HFFc6 (cell line): ENCODE measurements around the gene UBQLN3. TPM values are rescaled to one million over a fixed set of nuclear protein-coding genes. Genes with fewer than 3 reads are reported as not detected.

Source experiments
- DNase-seq: peaks from one replicate; pipeline ENCODE4 v3.0.0-alpha.2; 2018
- H3K27ac Mint-ChIP-seq: 2 replicates; pipeline ENCODE4 v1.8.0; 2020; ENCODE audit warnings: mild to moderate bottlenecking, mixed read lengths
- H3K27me3 Mint-ChIP-seq: 2 replicates; pipeline ENCODE4 v1.8.0; 2021; ENCODE audit warnings: mild to moderate bottlenecking, moderate library complexity, mixed read lengths; ENCODE audit not compliant: insufficient read depth
- H3K36me3 Mint-ChIP-seq: 2 replicates; pipeline ENCODE4 v1.8.0; 2021; ENCODE audit warnings: low read depth, mixed read lengths
- H3K4me1 Mint-ChIP-seq: 2 replicates; pipeline ENCODE4 v1.8.0; 2020; ENCODE audit warnings: low read depth, mixed read lengths
- H3K4me3 Mint-ChIP-seq: 2 replicates; pipeline ENCODE4 v1.8.0; 2020; ENCODE audit warnings: mild to moderate bottlenecking, moderate library complexity, mixed read lengths
- H3K9me3 Mint-ChIP-seq: 2 replicates; pipeline ENCODE4 v1.8.0; 2020; ENCODE audit warnings: mild to moderate bottlenecking, mixed read lengths
- total RNA-seq, 6 experiments: library from RNA; stranded (reverse); fragmentation: NEBNext Ultra II Directional; extraction: Animal tissue kit (Norgen Biotek cat#: 25700); gene quantifications; 2 replicates in 1 of 6; 3 replicates in 5 of 6; pipeline ENCODE4 v1.2.3, GENCODE V29; 2021
- TF ChIP-seq, protein P1 (sequence below): fragments of 200-600 bp; sonication (generic); IDR thresholded peaks from 2 replicates; pipeline ENCODE4 v1.5.0; 2021; ENCODE audit warnings: antibody characterized with exemption, mild to moderate bottlenecking

UBQLN3 gene
- total RNA-seq, 6 experiments from 2014 or later = not detected

DNA sequence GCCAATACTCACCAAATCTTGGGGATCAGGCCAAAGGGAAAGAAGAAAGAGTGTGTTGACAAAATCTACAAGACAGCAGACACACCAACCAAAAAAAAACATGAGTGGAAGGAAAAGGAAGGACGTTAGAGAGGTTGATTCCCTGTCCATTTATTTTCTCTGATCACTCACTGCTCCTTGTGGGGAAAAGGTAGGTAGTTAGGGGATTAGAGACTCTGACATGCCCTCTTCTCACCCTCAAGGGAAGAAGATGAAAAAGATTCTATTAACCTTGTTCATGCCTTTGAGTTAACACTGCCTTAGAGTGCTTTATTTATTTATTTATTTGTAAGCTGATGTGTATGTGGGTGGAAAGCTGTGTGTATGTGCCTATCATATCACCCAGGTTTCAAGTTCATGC lies 38.7 kb upstream of the UBQLN3 start, which contains the start of gene OR52H1:
Gene OR52H1, minus strand, starts transcription at position 101 of the 400 bp plus-strand sequence. CDS start 3,035 bp downstream, outside the sequence.
- Mint-ChIP-seq H3K4me1 (peaks cover 31% of the 10 kb centered on the region), H3K27ac (no peak within 1 kb of the TSS), H3K36me3 (no peaks in the 10 kb centered on the region), H3K9me3 (no peaks in the 10 kb centered on the region), H3K27me3 (no peaks in the 10 kb centered on the region), H3K4me3 (no peak within 1 kb of the TSS)
- TF ChIP-seq, protein P1, sequence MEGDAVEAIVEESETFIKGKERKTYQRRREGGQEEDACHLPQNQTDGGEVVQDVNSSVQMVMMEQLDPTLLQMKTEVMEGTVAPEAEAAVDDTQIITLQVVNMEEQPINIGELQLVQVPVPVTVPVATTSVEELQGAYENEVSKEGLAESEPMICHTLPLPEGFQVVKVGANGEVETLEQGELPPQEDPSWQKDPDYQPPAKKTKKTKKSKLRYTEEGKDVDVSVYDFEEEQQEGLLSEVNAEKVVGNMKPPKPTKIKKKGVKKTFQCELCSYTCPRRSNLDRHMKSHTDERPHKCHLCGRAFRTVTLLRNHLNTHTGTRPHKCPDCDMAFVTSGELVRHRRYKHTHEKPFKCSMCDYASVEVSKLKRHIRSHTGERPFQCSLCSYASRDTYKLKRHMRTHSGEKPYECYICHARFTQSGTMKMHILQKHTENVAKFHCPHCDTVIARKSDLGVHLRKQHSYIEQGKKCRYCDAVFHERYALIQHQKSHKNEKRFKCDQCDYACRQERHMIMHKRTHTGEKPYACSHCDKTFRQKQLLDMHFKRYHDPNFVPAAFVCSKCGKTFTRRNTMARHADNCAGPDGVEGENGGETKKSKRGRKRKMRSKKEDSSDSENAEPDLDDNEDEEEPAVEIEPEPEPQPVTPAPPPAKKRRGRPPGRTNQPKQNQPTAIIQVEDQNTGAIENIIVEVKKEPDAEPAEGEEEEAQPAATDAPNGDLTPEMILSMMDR = no peak
- no peak for DNase-seq

DNA sequence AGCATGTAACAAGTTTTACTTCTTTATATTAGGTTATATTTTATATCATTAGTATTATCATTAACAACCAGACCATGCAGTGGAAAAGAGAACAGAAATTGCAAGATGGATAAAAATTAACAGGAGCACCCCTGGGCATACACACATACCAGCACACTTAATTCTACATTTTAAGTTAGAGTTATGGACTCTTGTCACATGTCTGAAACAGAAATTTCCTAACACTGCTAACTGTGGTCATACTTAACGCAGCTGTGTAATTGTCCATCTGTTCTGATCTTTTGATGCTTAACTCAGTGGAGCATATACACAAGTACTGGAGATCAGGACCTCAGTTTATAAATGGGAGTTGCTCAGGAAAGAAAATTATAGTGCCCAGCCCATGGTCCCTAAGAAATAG lies 38.2 kb upstream of the UBQLN3 start:
- no peak overlapping the region for H3K4me3 Mint-ChIP-seq
- no peak overlapping the region for H3K27ac Mint-ChIP-seq
- H3K36me3 Mint-ChIP-seq = no peaks in the 10 kb centered on the region
- H3K4me1 Mint-ChIP-seq = peaks cover 31% of the 10 kb centered on the region
- TF ChIP-seq, protein P1 = no peak
- no peaks in the 10 kb centered on the region for H3K9me3 Mint-ChIP-seq
- DNase-seq = no peak
- no peaks in the 10 kb centered on the region for H3K27me3 Mint-ChIP-seq

DNA sequence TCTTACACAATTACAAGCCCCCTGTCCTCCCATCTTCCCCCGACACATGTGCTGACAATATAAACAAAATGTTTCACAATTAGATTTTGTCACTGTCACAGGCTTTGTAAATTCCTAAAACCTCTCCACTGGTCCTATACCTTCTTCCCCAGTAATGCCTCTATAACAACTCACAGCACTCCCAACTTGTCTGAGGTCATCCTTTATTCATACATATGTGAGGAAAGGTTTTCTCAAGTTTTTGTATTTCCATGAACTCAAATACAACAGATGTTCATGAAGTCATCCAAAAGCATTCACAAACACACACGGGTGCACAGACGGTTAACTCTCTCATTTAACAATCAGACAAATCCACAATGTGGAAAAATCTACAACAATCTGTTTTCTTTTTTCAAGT lies 36.7 kb upstream of the UBQLN3 start:
- Mint-ChIP-seq H3K4me1 (peaks cover 26% of the 10 kb centered on the region), H3K27ac (no peak overlapping the region), H3K27me3 (no peaks in the 10 kb centered on the region), H3K36me3 (no peaks in the 10 kb centered on the region), H3K4me3 (no peak overlapping the region), H3K9me3 (no peaks in the 10 kb centered on the region)
- DNase-seq = no peak
- TF ChIP-seq, protein P1 = no peak

DNA sequence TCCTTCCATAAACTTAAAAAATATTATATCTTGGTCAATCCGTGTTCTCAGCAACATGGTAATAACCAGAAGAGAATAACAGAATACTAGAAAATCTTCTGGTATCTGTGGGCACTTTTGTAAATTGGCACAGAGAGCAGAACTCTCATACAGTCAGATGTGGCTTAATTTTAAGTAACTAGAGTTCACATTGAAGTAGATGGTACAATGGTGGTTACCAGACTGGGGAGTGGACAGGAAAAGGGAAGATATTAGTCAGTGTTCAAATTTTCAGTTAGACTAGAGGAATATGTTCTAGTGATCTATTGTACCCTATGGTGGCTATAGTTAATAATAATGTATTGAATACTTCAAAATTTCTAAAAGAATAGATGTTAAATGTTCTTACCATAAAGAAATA lies 31.7 kb upstream of the UBQLN3 start:
- TF ChIP-seq, protein P1 = no peak
- H3K36me3 Mint-ChIP-seq = no peaks in the 10 kb centered on the region
- H3K9me3 Mint-ChIP-seq = no peaks in the 10 kb centered on the region
- no peak for DNase-seq
- H3K4me3 Mint-ChIP-seq = no peak overlapping the region
- H3K27ac Mint-ChIP-seq = no peak overlapping the region
- H3K4me1 Mint-ChIP-seq = peaks cover 3% of the 10 kb centered on the region; the same call in 1 of the 2 replicates
- H3K27me3 Mint-ChIP-seq = peaks cover 3% of the 10 kb centered on the region; the same call in 1 of the 2 replicates

DNA sequence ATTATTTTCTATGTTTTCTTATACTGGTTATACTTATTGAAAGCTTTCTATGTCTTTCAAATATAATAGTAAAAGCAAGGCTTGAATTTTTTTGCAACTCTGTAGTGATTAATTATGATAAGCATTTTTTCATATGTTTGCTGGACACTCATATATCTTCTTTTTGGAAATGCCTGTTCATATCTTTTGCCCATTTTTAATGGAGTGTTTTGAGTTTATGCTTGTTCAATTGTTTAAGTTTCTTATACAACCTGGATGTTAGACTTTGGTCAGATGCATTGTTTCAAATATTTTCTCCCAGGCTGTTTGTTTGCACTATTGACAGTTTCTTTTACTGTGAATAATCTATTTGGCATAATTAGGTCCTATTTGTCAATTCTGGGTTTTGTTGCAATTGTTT lies 26.7 kb upstream of the UBQLN3 start:
- no peak for DNase-seq
- no peak overlapping the region for H3K4me3 Mint-ChIP-seq
- no peaks in the 10 kb centered on the region for H3K4me1 Mint-ChIP-seq
- H3K27me3 Mint-ChIP-seq = peaks cover 7% of the 10 kb centered on the region
- H3K36me3 Mint-ChIP-seq = no peaks in the 10 kb centered on the region
- no peaks in the 10 kb centered on the region for H3K9me3 Mint-ChIP-seq
- no peak overlapping the region for H3K27ac Mint-ChIP-seq
- TF ChIP-seq, protein P1 = no peak

DNA sequence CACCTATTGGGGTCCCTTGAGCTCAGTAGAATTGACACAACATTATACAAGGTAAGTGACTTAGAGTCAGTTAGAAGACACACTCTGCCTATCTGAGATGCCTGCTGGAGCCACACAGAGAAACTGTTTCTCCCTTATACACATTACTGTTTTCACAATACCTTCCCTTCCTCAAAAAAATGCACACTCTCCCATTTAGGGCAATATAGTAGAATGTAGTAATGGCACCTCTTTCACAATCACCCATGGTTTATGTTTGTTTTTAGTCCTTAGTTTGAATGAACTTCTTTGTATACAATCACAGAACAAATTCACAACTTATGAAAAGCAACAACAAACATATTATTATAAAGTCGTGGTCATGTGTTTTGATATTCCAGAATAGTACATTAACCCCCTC lies 24.3 kb upstream of the UBQLN3 start:
- no peaks in the 10 kb centered on the region for H3K9me3 Mint-ChIP-seq
- no peak overlapping the region for H3K27ac Mint-ChIP-seq
- H3K27me3 Mint-ChIP-seq = peaks cover 10% of the 10 kb centered on the region
- no peaks in the 10 kb centered on the region for H3K4me1 Mint-ChIP-seq
- no peak overlapping the region for H3K4me3 Mint-ChIP-seq
- no peak for DNase-seq
- no peaks in the 10 kb centered on the region for H3K36me3 Mint-ChIP-seq
- TF ChIP-seq, protein P1 = no peak
